Caco-2 (cell line): ENCODE data around the gene DCXR. TPM values are rescaled to one million over a fixed set of nuclear protein-coding genes. Genes with fewer than 3 reads are reported as not detected.

ENCODE experiments used
- BruUV-seq: library from RNA; stranded (reverse); fragments of 400-500 nt; replicated peaks from 2 replicates; lab custom pipeline; 2021; lab: Mats Ljungman, UMichigan
- CTCF ChIA-PET: fragments of 300-600 bp; sonication (Branson Sonifier 250); formaldehyde crosslinking; loops from one replicate; lab custom pipeline; 2022; ENCODE audit warnings: antibody characterized with exemption; lab: Charles Lee
- POLR2A ChIA-PET: fragments of 300-600 bp; sonication (Branson Sonifier 250); formaldehyde crosslinking; loops from one replicate; lab custom pipeline; 2022; ENCODE audit warnings: antibody characterized with exemption; lab: Charles Lee
- DNase-seq, 2 experiments: peaks; one replicate each; pipeline versions ENCODE4 v3.0.0 to v3.0.0-alpha.2; 2020 to 2022
- H3K27me3 ChIP-seq: replicated peaks from 2 replicates; pipeline ENCODE4 v1.6.0; 2011; ENCODE audit warnings: low read length; ENCODE audit not compliant: control insufficient read depth, insufficient read depth
- H3K36me3 ChIP-seq: 2 replicates; pipeline ENCODE4 v1.5.1; 2011; ENCODE audit warnings: low read length; ENCODE audit not compliant: control insufficient read depth, insufficient read depth
- H3K4me1 ChIP-seq: fragments of 250-450 bp; sonication (Bioruptor Pico); 2 replicates; pipeline ENCODE4 v1.5.1; 2020; ENCODE audit warnings: mild to moderate bottlenecking
- H3K4me3 ChIP-seq: 2 replicates; pipeline ENCODE4 v1.5.1; 2011; ENCODE audit warnings: low read depth, mild to moderate bottlenecking, control low read depth, low read length
- H3K9me3 ChIP-seq: fragments of 250-450 bp; sonication (Bioruptor Pico); 2 replicates; pipeline ENCODE4 v1.5.1; 2020; ENCODE audit warnings: mild to moderate bottlenecking, moderate library complexity
- H3K27ac Mint-ChIP-seq: one replicate; pipeline ENCODE4 v1.8.0; 2022; ENCODE audit warnings: mixed read lengths; ENCODE audit not compliant: unreplicated experiment
- H3K27me3 Mint-ChIP-seq: one replicate; pipeline ENCODE4 v1.8.0; 2022; ENCODE audit warnings: mixed read lengths; ENCODE audit not compliant: insufficient read depth, unreplicated experiment
- H3K36me3 Mint-ChIP-seq: one replicate; pipeline ENCODE4 v1.8.0; 2022; ENCODE audit warnings: mild to moderate bottlenecking, mixed read lengths; ENCODE audit not compliant: insufficient read depth, unreplicated experiment
- H3K4me1 Mint-ChIP-seq: one replicate; pipeline ENCODE4 v1.8.0; 2022; ENCODE audit warnings: low read depth, mixed read lengths; ENCODE audit not compliant: unreplicated experiment
- H3K4me3 Mint-ChIP-seq: one replicate; pipeline ENCODE4 v1.8.0; 2022; ENCODE audit warnings: mild to moderate bottlenecking, moderate library complexity, mixed read lengths; ENCODE audit not compliant: unreplicated experiment
- H3K9me3 Mint-ChIP-seq: one replicate; pipeline ENCODE4 v1.8.0; 2022; ENCODE audit warnings: mixed read lengths; ENCODE audit not compliant: unreplicated experiment
- CTCF ChIP-seq, 2 experiments: fragments of 200-600 bp in 1 of 2; IDR thresholded peaks; 1 replicate in 1 of 2; 2 replicates in 1 of 2; pipeline versions ENCODE4 v1.5.1 to v1.8.0; 2011 to 2022; ENCODE audit warnings: antibody characterized with exemption in 1 of 2, control low read depth in 1 of 2, inconsistent platforms in 1 of 2, low read depth in 1 of 2, low read length in 1 of 2, mild to moderate bottlenecking in 1 of 2, moderate library complexity in 1 of 2; ENCODE audit not compliant: insufficient read depth in 1 of 2, severe bottlenecking in 1 of 2, unreplicated experiment in 1 of 2
- intact Hi-C: fragments of 100-400 bp; cut with micrococcal nuclease; formaldehyde crosslinking; loops from one replicate; pipeline ENCODE4 v1.10.0; 2022; ENCODE audit not compliant: unreplicated experiment
- total RNA-seq: library from RNA; stranded (reverse); gene quantifications from 2 replicates; pipeline ENCODE4 v1.2.3, GENCODE V29; 2022

DCXR gene
- total RNA-seq, 1 experiment from 2014 or later = 197 TPM

DNA sequence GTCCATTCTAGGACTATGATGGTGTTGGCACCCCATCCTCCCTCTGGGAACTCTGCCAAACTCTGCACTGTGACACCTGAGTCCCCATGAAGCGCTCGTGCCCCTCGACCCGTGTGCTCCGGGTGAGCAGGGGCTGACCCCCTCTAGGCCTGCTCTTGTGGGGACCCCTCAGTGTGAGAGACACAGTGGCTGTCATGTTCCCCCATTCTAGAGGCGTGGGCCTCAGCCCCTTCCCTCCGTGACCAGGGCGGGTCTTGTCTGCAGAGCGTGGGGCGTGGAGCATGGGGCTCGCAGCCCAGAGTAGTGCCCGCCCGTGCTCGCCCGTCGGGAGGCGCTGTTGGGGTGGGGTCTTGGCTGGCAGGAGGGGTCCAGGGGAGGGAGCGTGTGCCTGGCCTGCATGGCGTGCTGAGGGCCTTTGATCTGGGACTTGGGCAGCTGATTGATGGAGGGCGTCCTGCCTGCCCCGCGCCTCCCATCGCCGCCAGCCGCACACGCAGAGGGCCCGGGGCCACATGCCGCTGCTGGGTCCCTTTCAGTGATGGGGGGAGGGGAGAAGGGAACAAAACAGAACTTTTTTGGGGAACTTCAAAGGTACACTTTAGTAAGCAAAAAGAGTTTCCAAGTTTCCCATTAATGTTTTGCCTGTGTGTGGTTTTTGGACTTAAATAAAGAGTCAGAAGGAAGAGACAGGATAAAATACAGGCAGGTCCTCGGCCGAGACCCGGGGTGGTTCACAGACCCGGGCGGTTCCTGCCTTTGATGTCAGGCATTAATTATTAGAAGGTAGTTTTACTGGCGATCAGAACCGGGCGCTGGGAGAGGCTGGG, 37.3 kb downstream of the DCXR start:
- peaks cover 19% of the 10 kb centered on the region for H3K4me1 ChIP-seq
- H3K36me3 Mint-ChIP-seq = peaks cover 12% of the 10 kb centered on the region
- no peaks in the 10 kb centered on the region for H3K4me1 Mint-ChIP-seq
- ChIA-PET POLR2A (no interaction called here), CTCF (no interaction called here)
- no peaks in the 10 kb centered on the region for H3K27me3 Mint-ChIP-seq
- no peak for TF ChIP-seq CTCF (IDR thresholded peaks at IDR 0.05; ENCODE audit: insufficient read depth in 1 of 2, low read depth in 1 of 2, low read length in 1 of 2, severe bottlenecking in 1 of 2, unreplicated experiment in 1 of 2)
- no peak overlapping the region for H3K4me3 Mint-ChIP-seq
- no peaks in the 10 kb centered on the region for H3K9me3 Mint-ChIP-seq
- no TSS peak for BruUV-seq
- intact Hi-C loops = no loop called here
- no peak for DNase-seq
- H3K27me3 ChIP-seq = no peaks in the 10 kb centered on the region
- no peak overlapping the region for H3K4me3 ChIP-seq
- peak overlapping the region; percentile 70 for H3K27ac Mint-ChIP-seq
- no peaks in the 10 kb centered on the region; the same call in 1 of the 2 replicates for H3K36me3 ChIP-seq
- no peaks in the 10 kb centered on the region for H3K9me3 ChIP-seq

DNA sequence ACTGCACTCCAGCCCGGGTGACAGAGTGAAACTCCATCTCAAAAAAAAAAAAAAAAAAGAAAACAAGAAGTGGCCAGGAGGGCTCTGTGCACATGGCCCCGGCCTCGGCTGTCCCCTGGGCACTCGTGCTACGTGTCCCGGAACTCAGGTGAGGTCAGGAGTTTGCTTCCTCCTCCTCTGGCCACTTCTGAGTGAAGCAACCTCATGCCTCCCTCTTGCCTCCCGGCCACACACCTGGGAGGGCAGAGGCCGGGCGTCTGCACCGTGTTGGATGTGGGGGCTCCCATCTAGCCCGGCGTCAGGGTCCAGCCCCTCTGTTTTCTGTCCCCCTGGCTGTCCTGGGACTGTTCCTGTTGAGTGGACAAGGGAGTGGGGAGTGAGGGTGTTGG, 37.9 kb downstream of the DCXR start:
- no peak overlapping the region for H3K27ac Mint-ChIP-seq
- no peak for TF ChIP-seq CTCF (IDR thresholded peaks at IDR 0.05; ENCODE audit: insufficient read depth in 1 of 2, low read depth in 1 of 2, low read length in 1 of 2, severe bottlenecking in 1 of 2, unreplicated experiment in 1 of 2)
- no peaks in the 10 kb centered on the region; the same call in 1 of the 2 replicates for H3K36me3 ChIP-seq
- no peak overlapping the region for H3K4me3 Mint-ChIP-seq
- CTCF ChIA-PET = no interaction called here
- H3K9me3 Mint-ChIP-seq = no peaks in the 10 kb centered on the region
- no TSS peak for BruUV-seq
- H3K4me1 ChIP-seq = peaks cover 19% of the 10 kb centered on the region
- intact Hi-C loops = no loop called here
- peaks cover 12% of the 10 kb centered on the region for H3K36me3 Mint-ChIP-seq
- no peak overlapping the region for H3K4me3 ChIP-seq
- no peaks in the 10 kb centered on the region for H3K4me1 Mint-ChIP-seq
- no peaks in the 10 kb centered on the region for H3K9me3 ChIP-seq
- DNase-seq = no peak
- H3K27me3 Mint-ChIP-seq = no peaks in the 10 kb centered on the region
- no peaks in the 10 kb centered on the region for H3K27me3 ChIP-seq
- POLR2A ChIA-PET = no interaction called here

- DNase-seq = no peak
- ChIA-PET CTCF (no interaction called here), POLR2A (no interaction called here)
- Mint-ChIP-seq H3K36me3 (peaks cover 9% of the 10 kb centered on the region), H3K4me1 (no peaks in the 10 kb centered on the region), H3K9me3 (no peaks in the 10 kb centered on the region), H3K4me3 (no peak overlapping the region), H3K27ac (no peak overlapping the region), H3K27me3 (no peaks in the 10 kb centered on the region)
- Histone ChIP-seq H3K36me3 (no peaks in the 10 kb centered on the region; the same call in 1 of the 2 replicates), H3K27me3 (no peaks in the 10 kb centered on the region), H3K9me3 (no peaks in the 10 kb centered on the region), H3K4me3 (no peak overlapping the region), H3K4me1 (peaks cover 15% of the 10 kb centered on the region)
- BruUV-seq = no TSS peak
- TF ChIP-seq CTCF (IDR thresholded peaks at IDR 0.05; ENCODE audit: insufficient read depth in 1 of 2, low read depth in 1 of 2, low read length in 1 of 2, severe bottlenecking in 1 of 2, unreplicated experiment in 1 of 2) = no peak
- intact Hi-C loops = no loop called here
Observed at GRCh38 chr17:81998691-81999438, 38.6 kb downstream of the DCXR start.
